Transverse colon (tissue), 4 donors: ENCODE data around the gene TMEM131L.
A peak's percentile ranks its signal among the peaks of the same experiment; 100 is the strongest.

Source experiments
- CTCF ChIP-seq, 5 experiments: fragments of 200-600 bp in 3 of 5; fragments of 450-650 bp in 2 of 5; sonication (generic) in 3 of 5; IDR thresholded peaks; 1 replicate in 2 of 5; 2 replicates in 3 of 5; pipeline ENCODE4 v1.5.1; 2016 to 2017; ENCODE audit warnings: antibody characterized with exemption in 5 of 5, inconsistent platforms in 3 of 5, mild to moderate bottlenecking in 2 of 5, moderate library complexity in 1 of 5
- EP300 ChIP-seq: sonication (generic); formaldehyde crosslinking; IDR thresholded peaks from one replicate; pipeline ENCODE4 v1.6.1; 2017; ENCODE audit warnings: antibody characterized with exemption, low read depth
- POLR2A ChIP-seq: fragments of 450-650 bp; IDR thresholded peaks from one replicate; pipeline ENCODE4 v1.6.1; 2016; ENCODE audit warnings: antibody characterized with exemption, mild to moderate bottlenecking, moderate library complexity
- POLR2AphosphoS5 ChIP-seq, 3 donors: sonication (generic); formaldehyde crosslinking; IDR thresholded peaks; one replicate each; pipeline ENCODE4 v1.6.1; 2016; ENCODE audit warnings: antibody characterized with exemption in 3 of 3

GRCh38 chr4:153649572-153649991, 183.4 kb downstream of the TMEM131L start:
- TF ChIP-seq CTCF (IDR thresholded peaks at IDR 0.05) (peak in 3 of 5 experiments; percentile 19 to 26 (median 21)), POLR2AphosphoS5 (IDR thresholded peaks at IDR 0.05) (no peak), POLR2A (no peak), EP300 (no peak)
